ENCODE data around the gene ZNF784. TPM values are rescaled to one million over a fixed set of nuclear protein-coding genes. Genes with fewer than 3 reads are reported as not detected.
"Not testable (repeated sequence)": the region's sequence is repeated elsewhere in the genome, so short reads cannot be mapped to it uniquely, and the experiment has no call there.

Gene ZNF784
- polyA plus RNA-seq, 1 experiment = 1.9 TPM

GRCh38 chr19:55586976-55587668 lies 37.2 kb downstream of the ZNF784 start:
- H3K4me3 ChIP-seq (ENCODE audit: low read depth, low read length) = peak overlapping the region; percentile 53
- DNase-seq (ENCODE audit: low read depth, low spot score) = peak; percentile 69
- H3K27me3 ChIP-seq (ENCODE audit: control insufficient read depth, insufficient read depth, low read length) = no peaks in the 10 kb centered on the region
- no peak overlapping the region for H3K27ac ChIP-seq (ENCODE audit: low read depth, low read length)
- TF ChIP-seq CTCF (IDR thresholded peaks at IDR 0.05; ENCODE audit: low read depth, low read length) = no peak
- ChIA-PET POLR2A (interaction anchor here (0.6 to 1.1 kb wide), 2 partner anchors 12 to 111 kb away, joined by 3 to 9 read pairs; partner anchors contain the start of genes FIZ1 and ZNF628), CTCF (interaction anchor here (0.8 to 1.2 kb wide), 2 partner anchors 12 to 70 kb away, joined by 3 to 4 read pairs; partner anchors contain the start of gene FIZ1)
- no peaks in the 10 kb centered on the region for H3K9me3 ChIP-seq (ENCODE audit: control insufficient read depth, insufficient read depth, low read length)

- H3K27ac ChIP-seq (ENCODE audit: low read depth, low read length) = peak overlapping the region; percentile 80
- ChIA-PET CTCF (interaction anchor here (0.6 kb wide), 3 partner anchors 15 to 395 kb away, joined by 3 to 4 read pairs (median 3); partner anchors contain the start of gene ZNF784), POLR2A (interaction anchor here (0.6 to 1.0 kb wide), 5 partner anchors 12 to 74 kb away, joined by 3 to 7 read pairs (median 6); no protein-coding TSS in a partner anchor)
- DNase-seq (ENCODE audit: low read depth, low spot score) = peak; percentile 37
- TF ChIP-seq CTCF (IDR thresholded peaks at IDR 0.05; ENCODE audit: low read depth, low read length) = no peak
- no peaks in the 10 kb centered on the region for H3K9me3 ChIP-seq (ENCODE audit: control insufficient read depth, insufficient read depth, low read length)
- H3K27me3 ChIP-seq (ENCODE audit: control insufficient read depth, insufficient read depth, low read length) = no peaks in the 10 kb centered on the region
- H3K4me3 ChIP-seq (ENCODE audit: low read depth, low read length) = peak overlapping the region; percentile 47
Observed at GRCh38 chr19:55585658-55586339, 38.6 kb downstream of the ZNF784 start.

- POLR2A ChIA-PET = interaction anchor here (0.7 to 1.0 kb wide), 3 partner anchors 11 to 37 kb away, joined by 3 to 6 read pairs (median 5); no protein-coding TSS in a partner anchor
- H3K9me3 ChIP-seq (ENCODE audit: control insufficient read depth, insufficient read depth, low read length) = no peaks in the 10 kb centered on the region; the same call in 1 of the 2 replicates
- no peak for TF ChIP-seq CTCF (IDR thresholded peaks at IDR 0.05; ENCODE audit: low read depth, low read length)
- CTCF ChIA-PET = no interaction called here
- no peak overlapping the region for H3K4me3 ChIP-seq (ENCODE audit: low read depth, low read length)
- no peaks in the 10 kb centered on the region for H3K27me3 ChIP-seq (ENCODE audit: control insufficient read depth, insufficient read depth, low read length)
- DNase-seq (ENCODE audit: low read depth, low spot score) = no peak
- no peak overlapping the region for H3K27ac ChIP-seq (ENCODE audit: low read depth, low read length)
Observed at GRCh38 chr19:55584871-55585270, 39.5 kb downstream of the ZNF784 start.

GRCh38 chr19:55583897-55584296 lies 40.5 kb downstream of the ZNF784 start:
- not testable (repeated sequence) for H3K4me3 ChIP-seq (ENCODE audit: low read depth, low read length); H3K27ac ChIP-seq (ENCODE audit: low read depth, low read length); DNase-seq (ENCODE audit: low read depth, low spot score); H3K27me3 ChIP-seq (ENCODE audit: control insufficient read depth, insufficient read depth, low read length); H3K9me3 ChIP-seq (ENCODE audit: control insufficient read depth, insufficient read depth, low read length)
- CTCF ChIA-PET = interaction anchor here (1.0 to 1.2 kb wide), 3 partner anchors 22 to 116 kb away, joined by 3 to 4 read pairs (median 3); partner anchors contain the start of gene ZNF865
- POLR2A ChIA-PET = interaction anchor here (0.6 to 1.5 kb wide), 3 partner anchors 15 to 21 kb away, joined by 3 to 5 read pairs (median 4); partner anchors contain the start of genes FIZ1 and ZNF524

GRCh38 chr19:55582284-55582683 lies 42.1 kb downstream of the ZNF784 start:
- not testable (repeated sequence) for H3K27ac ChIP-seq (ENCODE audit: low read depth, low read length); H3K27me3 ChIP-seq (ENCODE audit: control insufficient read depth, insufficient read depth, low read length); H3K4me3 ChIP-seq (ENCODE audit: low read depth, low read length); H3K9me3 ChIP-seq (ENCODE audit: control insufficient read depth, insufficient read depth, low read length); DNase-seq (ENCODE audit: low read depth, low spot score)
- CTCF ChIA-PET = interaction anchor here (1.3 to 1.7 kb wide), 3 partner anchors 23 to 79 kb away, joined by 3 to 12 read pairs (median 5); partner anchors contain the start of gene ZNF865
- POLR2A ChIA-PET = interaction anchor here (3.1 kb wide), 1 partner anchor 17 kb away, joined by 10 read pairs; the partner anchor contains the start of genes FIZ1 and ZNF524

Measured in AG04450 (cell line).